ENCODE data around the gene HMGCL.

Gene HMGCL

DNA sequence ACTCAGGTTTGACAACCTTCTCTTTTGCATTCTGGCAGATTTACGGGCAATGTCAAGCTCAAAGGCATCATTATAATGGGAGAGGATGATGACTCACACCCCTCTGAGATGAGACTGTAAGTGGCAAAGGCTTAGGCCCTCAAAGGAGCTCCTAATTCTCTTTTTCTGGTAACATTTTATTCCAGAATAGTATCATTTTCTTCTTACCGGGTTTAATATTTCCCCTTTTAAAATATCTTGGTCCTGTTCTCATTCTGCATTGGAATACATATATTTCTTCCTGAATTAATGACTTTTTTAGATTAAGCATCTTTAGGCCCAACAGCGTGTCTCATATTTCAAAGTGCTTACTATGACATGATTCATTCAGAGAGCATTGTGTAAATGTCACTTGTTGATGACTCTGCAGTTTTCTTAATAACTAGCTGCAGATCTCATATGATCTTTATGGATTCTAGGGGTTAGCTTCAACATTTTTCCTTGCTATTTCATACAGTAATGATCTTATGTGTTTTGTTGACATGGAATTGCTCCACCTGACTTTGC is 45.3 kb downstream of the HMGCL start:
- TF ChIP-seq, protein P1, sequence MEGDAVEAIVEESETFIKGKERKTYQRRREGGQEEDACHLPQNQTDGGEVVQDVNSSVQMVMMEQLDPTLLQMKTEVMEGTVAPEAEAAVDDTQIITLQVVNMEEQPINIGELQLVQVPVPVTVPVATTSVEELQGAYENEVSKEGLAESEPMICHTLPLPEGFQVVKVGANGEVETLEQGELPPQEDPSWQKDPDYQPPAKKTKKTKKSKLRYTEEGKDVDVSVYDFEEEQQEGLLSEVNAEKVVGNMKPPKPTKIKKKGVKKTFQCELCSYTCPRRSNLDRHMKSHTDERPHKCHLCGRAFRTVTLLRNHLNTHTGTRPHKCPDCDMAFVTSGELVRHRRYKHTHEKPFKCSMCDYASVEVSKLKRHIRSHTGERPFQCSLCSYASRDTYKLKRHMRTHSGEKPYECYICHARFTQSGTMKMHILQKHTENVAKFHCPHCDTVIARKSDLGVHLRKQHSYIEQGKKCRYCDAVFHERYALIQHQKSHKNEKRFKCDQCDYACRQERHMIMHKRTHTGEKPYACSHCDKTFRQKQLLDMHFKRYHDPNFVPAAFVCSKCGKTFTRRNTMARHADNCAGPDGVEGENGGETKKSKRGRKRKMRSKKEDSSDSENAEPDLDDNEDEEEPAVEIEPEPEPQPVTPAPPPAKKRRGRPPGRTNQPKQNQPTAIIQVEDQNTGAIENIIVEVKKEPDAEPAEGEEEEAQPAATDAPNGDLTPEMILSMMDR (IDR thresholded peaks at IDR 0.05; ENCODE audit: borderline replicate concordance, insufficient read depth, low read depth, low read length): no peak

DNA sequence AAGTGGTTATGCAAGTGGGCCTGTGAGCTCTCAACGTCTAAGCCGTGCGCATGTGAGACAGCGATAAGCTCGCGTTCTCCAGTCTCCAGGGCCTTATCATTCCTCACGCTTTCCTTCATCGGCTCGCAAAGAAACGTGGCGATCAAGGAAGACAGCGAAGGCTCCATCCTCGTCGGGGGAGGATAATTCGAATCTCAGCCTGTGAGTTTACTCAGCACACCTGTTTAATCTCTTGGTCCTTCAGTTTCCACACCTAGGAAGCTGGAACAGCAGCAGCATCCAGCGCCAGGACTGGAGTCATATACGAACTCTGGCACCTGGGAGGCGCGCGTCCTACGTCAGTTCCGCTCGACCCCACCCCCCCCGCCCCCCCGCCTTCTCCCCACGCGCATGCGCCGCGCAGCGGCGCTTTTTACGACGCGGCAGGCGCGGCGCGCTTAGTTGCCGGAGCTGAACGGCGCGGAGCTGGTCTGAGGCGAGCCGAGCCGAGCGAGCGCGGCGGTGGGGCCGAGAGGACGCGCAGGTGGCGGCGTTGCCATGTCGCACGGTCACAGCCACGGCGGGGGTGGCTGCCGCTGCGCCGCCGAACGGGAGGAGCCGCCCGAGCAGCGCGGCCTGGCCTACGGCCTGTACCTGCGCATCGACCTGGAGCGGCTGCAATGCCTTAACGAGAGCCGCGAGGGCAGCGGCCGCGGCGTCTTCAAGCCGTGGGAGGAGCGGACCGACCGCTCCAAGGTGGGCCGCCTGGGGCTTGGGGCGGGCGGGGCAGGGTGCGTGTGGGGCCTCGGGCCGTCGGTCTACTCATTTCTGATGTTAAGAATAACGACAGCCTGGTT is 47.0 kb downstream of the HMGCL start, which contains the start of gene PITHD1:
TSS of gene PITHD1 (plus strand) at position 440 of the 836 bp plus-strand sequence. CDS start at position 538, 98 bp downstream.
- H3K4me3 ChIP-seq (ENCODE audit: low read depth, low read length): peak within 1 kb of the TSS; percentile 88
- TF ChIP-seq, protein P1 (IDR thresholded peaks at IDR 0.05; ENCODE audit: borderline replicate concordance, insufficient read depth, low read depth, low read length): no peak

More for the DNA sequence above, 45.3 kb downstream of the HMGCL start:
- H3K4me3 ChIP-seq (ENCODE audit: low read depth, low read length): no peak overlapping the region

DNA sequence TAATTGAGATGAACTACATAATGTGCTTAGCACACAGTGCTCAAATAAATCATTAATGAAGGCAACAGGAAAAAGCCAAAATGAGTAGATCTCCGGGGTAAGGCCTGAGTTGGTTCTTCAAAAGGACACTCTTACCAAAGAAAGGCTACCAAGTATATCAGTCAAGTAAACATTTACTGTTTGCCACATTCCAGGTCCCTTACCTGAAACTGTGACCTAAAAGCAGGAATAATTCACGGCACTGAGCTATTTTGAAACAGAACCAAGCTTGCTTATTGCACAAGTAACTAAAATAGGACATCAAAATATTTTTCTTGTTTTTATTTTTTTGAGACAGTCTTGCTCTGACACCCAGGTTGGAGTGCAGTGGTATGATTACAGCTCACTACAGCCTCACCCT is 49.0 kb downstream of the HMGCL start:
- TF ChIP-seq, protein P1 (IDR thresholded peaks at IDR 0.05; ENCODE audit: borderline replicate concordance, insufficient read depth, low read depth, low read length): no peak

DNA sequence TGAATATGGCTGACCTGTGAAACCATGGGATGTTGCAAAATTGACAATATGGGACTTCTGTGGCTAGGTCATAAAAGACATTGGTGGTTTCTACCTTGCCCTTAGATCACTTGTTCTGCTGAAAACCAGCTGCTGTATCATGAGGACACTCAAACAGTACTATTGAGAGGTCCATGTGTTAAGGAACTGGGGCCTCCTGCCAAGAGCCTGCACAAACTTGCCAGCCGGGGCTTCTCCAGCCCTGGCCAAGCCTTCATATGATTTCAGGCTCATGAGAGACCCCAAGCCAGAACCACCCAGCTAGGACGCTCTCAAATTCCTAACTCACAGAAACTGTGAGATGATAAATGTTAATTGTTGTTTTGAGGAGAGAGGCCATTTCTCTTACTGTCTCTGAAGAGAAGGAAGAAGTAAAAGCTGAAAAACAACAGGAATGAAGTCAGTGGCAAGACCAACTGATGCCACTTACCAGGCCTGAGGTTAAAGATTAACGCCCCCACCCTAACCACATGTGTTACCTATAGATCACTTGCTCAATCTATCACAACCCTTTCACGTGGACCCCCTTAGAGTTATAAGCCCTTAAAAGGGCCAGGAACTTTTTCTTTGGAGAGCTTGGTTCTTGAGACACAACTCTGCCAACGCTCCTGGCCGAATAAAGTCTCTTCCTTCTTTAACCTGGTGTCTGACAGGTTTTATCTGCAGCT is 50.9 kb downstream of the HMGCL start:
- TF ChIP-seq, protein P1 (IDR thresholded peaks at IDR 0.05; ENCODE audit: borderline replicate concordance, insufficient read depth, low read depth, low read length): no peak
- no peak overlapping the region for H3K4me3 ChIP-seq (ENCODE audit: low read depth, low read length)

More for the DNA sequence above, 49.0 kb downstream of the HMGCL start:
- no peak overlapping the region for H3K4me3 ChIP-seq (ENCODE audit: low read depth, low read length)

DNA sequence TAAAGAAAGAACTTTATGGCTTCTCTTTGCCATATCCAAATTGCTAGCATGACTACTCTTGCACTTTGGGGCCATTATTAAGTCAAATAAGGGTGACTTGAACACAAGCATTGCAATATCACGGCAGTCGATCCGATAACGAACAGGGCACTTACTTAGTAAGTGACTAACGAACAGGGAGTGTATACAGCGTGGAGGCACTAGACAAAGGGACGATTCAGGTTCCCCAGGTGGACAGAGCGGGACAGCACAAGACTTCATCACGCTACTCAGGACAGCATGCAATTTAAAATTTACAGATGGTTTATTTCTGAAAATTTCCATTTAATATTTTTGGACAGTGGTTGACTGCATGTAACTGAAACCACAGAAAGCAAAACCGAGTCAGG is 52.4 kb downstream of the HMGCL start:
- TF ChIP-seq, protein P1 (IDR thresholded peaks at IDR 0.05; ENCODE audit: borderline replicate concordance, insufficient read depth, low read depth, low read length): no peak
- no peak overlapping the region for H3K4me3 ChIP-seq (ENCODE audit: low read depth, low read length)

DNA sequence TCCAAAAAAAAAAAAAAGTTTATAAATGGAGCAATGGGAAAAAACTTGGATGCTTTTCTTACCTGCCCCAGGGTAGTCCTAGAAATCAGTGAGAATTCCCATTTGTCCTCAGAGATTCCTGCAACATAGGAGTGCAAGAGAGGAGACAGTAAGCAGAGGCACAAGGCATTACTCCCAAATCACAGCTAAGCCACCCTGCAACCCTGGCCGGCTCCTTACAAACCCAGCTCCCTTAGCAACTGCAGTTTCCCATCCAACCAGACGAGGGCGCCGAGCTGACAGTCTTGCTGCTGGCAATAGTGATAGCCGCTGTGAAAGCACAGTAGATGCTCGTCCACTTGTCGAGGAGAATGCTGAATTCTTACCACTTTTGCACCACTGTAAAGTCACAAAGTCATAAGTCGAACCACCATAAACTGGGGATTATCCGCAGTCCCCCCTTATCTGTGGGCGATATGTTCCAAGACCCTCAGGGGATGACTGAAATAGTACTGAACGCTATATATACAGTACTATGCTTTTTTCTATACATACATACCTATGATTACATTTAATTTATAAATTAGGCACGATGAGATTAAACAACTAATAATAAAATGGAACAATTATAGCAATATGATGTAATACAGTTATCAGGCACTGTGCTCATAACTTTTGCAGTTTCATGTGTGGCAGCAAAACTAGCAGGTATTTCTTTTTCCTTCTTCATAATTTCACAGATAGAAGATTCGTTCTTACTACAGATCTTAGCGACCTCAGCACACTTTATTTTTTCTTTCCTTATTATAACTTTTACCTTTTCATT is 53.0 kb downstream of the HMGCL start:
- TF ChIP-seq, protein P1 (IDR thresholded peaks at IDR 0.05; ENCODE audit: borderline replicate concordance, insufficient read depth, low read depth, low read length): peak; percentile 97
- H3K4me3 ChIP-seq (ENCODE audit: low read depth, low read length): no peak overlapping the region

All from GM12875 (cell line).